Measurements from ENCODE around the gene PCDH12. TPM values are rescaled to one million over a fixed set of nuclear protein-coding genes. Genes with fewer than 3 reads are reported as not detected.

PCDH12 gene
- total RNA-seq (2021; fragmentation: NEBNext Ultra II Directional; extraction: Animal tissue kit (Norgen Biotek cat#: 25700)) = 0.17 and 0.21 TPM in 2 replicates
- 0.05 and 0.06 TPM in 2 replicates for polyA plus RNA-seq (2011; rRNA removed)
- 0.05 TPM for polyA plus RNA-seq (2011; cell fraction: cytosol; rRNA removed)
- 0.26 TPM for polyA plus RNA-seq (2011; cell fraction: nucleus; rRNA removed)
- polyA plus RNA-seq (2012, experiment 1 of 2) = 0.31 to 0.47 TPM (median 0.35 TPM) in 4 replicates
- polyA plus RNA-seq (2012, experiment 2 of 2) = 0.09 TPM
- polyA plus RNA-seq (2013, experiment 1 of 2) = 0.14 TPM
- polyA plus RNA-seq (2013, experiment 2 of 2) = 0.26 TPM
- polyA minus RNA-seq (2011; rRNA and poly(A)+ RNA removed) = 0.06 and 0.49 TPM in 2 replicates
- polyA minus RNA-seq (2011; cell fraction: cytosol; rRNA and poly(A)+ RNA removed) = not detected
- polyA minus RNA-seq (2011; cell fraction: nucleus; rRNA and poly(A)+ RNA removed) = 0.10 TPM
- long read RNA-seq, experiment 1 = 0 reads
- long read RNA-seq, experiment 2 = 0 reads

DNA sequence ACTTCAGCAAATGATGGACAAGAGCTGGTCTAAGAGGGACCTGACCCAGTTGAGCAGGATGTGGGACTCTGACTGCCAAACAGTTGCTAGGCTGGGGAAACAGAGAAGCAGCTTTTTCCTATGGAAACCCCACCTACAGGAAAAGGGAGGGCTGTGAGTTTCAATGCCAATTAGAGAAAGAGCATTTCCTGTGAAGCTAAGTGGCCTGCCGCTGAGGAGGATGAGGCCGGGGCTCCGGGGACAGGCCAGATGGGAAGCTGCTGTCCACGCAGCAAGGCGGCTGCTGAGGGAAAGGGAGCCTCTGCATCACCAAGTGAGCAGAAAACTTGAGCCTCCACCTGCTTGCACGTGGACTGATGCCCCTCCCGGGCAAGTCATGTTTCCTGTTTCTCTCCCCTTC, at the start of gene PCDH12:
TSS of gene PCDH12 (minus strand) at position 90 of the 400 bp plus-strand sequence. CDS start 351 bp downstream, outside the sequence.
- WGBS, 2 experiments (ENCODE audit: extremely low coverage in 1 of 2, insufficient coverage in 1 of 2, insufficient read length in 1 of 2, insufficient replicate concordance in 2 of 2, low coverage in 1 of 2, low lambda C conversion rate in 2 of 2, missing lambda C conversion rate in 1 of 2) = 83% methylated on average over 7 of the region's 7 CpGs; no CpG with 5 or more reads in 1 of the 2 experiments
- CTCF ChIA-PET (ENCODE audit: partially characterized antibody) = interaction anchor here (0.7 to 13.3 kb wide), 20 partner anchors 11 to 366 kb away, joined by 3 to 324 read pairs (median 4); partner anchors contain the start of genes PCDH1 and RNF14
- TF ChIP-seq TAF1 (IDR thresholded peaks at IDR 0.05; ENCODE audit: low read depth, low read length) = no peak
- no peak for TF ChIP-seq POU5F1 (IDR thresholded peaks at IDR 0.05; ENCODE audit: low read depth, low read length)
- TF ChIP-seq RFX5 (IDR thresholded peaks at IDR 0.05; ENCODE audit: borderline replicate concordance, low read depth, low read length) = no peak
- TF ChIP-seq, protein P1, sequence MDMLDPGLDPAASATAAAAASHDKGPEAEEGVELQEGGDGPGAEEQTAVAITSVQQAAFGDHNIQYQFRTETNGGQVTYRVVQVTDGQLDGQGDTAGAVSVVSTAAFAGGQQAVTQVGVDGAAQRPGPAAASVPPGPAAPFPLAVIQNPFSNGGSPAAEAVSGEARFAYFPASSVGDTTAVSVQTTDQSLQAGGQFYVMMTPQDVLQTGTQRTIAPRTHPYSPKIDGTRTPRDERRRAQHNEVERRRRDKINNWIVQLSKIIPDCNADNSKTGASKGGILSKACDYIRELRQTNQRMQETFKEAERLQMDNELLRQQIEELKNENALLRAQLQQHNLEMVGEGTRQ (IDR thresholded peaks at IDR 0.05; ENCODE audit: low read length) = no peak
- no peak for TF ChIP-seq SIRT6 (IDR thresholded peaks at IDR 0.05; ENCODE audit: low read length)
- TF ChIP-seq JUN (IDR thresholded peaks at IDR 0.05; ENCODE audit: low read depth, low read length) = no peak
- no peak for TF ChIP-seq GTF2F1 (IDR thresholded peaks at IDR 0.05; ENCODE audit: borderline replicate concordance, low read depth, low read length)
- TF ChIP-seq RXRA (IDR thresholded peaks at IDR 0.05; ENCODE audit: insufficient read depth, low read depth, low read length) = no peak
- no peak for TF ChIP-seq RAD21 (IDR thresholded peaks at IDR 0.05 in 1 of 2, conservative IDR thresholded peaks at IDR 0.05 in 1 of 2; ENCODE audit: low read depth in 2 of 2, low read length in 2 of 2)
- TF ChIP-seq FOSL1 (IDR thresholded peaks at IDR 0.05; ENCODE audit: insufficient read depth, low read depth, low read length) = no peak
- TF ChIP-seq CREB1 (IDR thresholded peaks at IDR 0.05) = no peak

More for the DNA sequence above, at the start of gene PCDH12:
- no peak within 1 kb of the TSS for H4K5ac ChIP-seq (ENCODE audit: insufficient read length, low read depth, low read length)
- FAIRE-seq (no peak), DNase-seq (ENCODE audit: low read depth in 1 of 2, low spot score in 2 of 2) (no peak)
- no peak within 1 kb of the TSS for H3K4ac ChIP-seq (replicated peaks; ENCODE audit: insufficient read length, low read depth, low read length)
- H4K91ac ChIP-seq (replicated peaks; ENCODE audit: insufficient read length, low read length) = no peak within 1 kb of the TSS
- no peak within 1 kb of the TSS for H3K23ac ChIP-seq (ENCODE audit: insufficient read length)
- no peak within 1 kb of the TSS for H2BK120ac ChIP-seq (replicated peaks; ENCODE audit: low read depth, low read length)
- H3K79me1 ChIP-seq (ENCODE audit: low read depth, low read length) = no peaks in the 10 kb centered on the region
- H2BK15ac ChIP-seq (ENCODE audit: low read length) = peak within 1 kb of the TSS; percentile 35
- no peak within 1 kb of the TSS; the same call in 1 of the 2 replicates for H4K8ac ChIP-seq (ENCODE audit: extremely low read depth, insufficient read depth, low read length)
- no peak within 1 kb of the TSS for H3K18ac ChIP-seq (ENCODE audit: extremely low read depth, low read length)
- no peaks in the 10 kb centered on the region for H4K20me1 ChIP-seq (replicated peaks in 1 of 2; ENCODE audit: control insufficient read depth in 1 of 2, insufficient read depth in 2 of 2, low read length in 2 of 2)
- H2BK12ac ChIP-seq (ENCODE audit: low read depth, low read length) = peak within 1 kb of the TSS; percentile 94; the same call in 1 of the 2 replicates
- no peaks in the 10 kb centered on the region for H3K9me3 ChIP-seq (ENCODE audit: insufficient read depth in 2 of 2, low read depth in 1 of 2, low read length in 1 of 2)
- H3K4me2 ChIP-seq (ENCODE audit: insufficient read depth in 1 of 2, low read depth in 2 of 2, low read length in 2 of 2) = no peak within 1 kb of the TSS
- no peaks in the 10 kb centered on the region for H3K36me3 ChIP-seq (ENCODE audit: control insufficient read depth in 2 of 4, insufficient read depth in 4 of 4, low read length in 3 of 4)
- no peak within 1 kb of the TSS for H3K4me3 ChIP-seq (ENCODE audit: extremely low read depth in 1 of 4, insufficient read depth in 2 of 4, low read depth in 3 of 4, low read length in 4 of 4)
- no peak within 1 kb of the TSS for H3K14ac ChIP-seq (ENCODE audit: insufficient read length)
- no peaks in the 10 kb centered on the region; a peak in 1 of 7 replicates for H3K27me3 ChIP-seq (replicated peaks in 1 of 4; ENCODE audit: control insufficient read depth in 3 of 4, extremely low read depth in 1 of 4, insufficient read depth in 3 of 4, low read length in 3 of 4)
- no peak within 1 kb of the TSS for H2BK5ac ChIP-seq (ENCODE audit: low read depth, low read length)
- no peak within 1 kb of the TSS for H3K9ac ChIP-seq (replicated peaks in 1 of 4; ENCODE audit: extremely low read depth in 1 of 4, low read depth in 3 of 4, low read length in 3 of 4)
- 0 out of 2 replicates have a peak within 1 kb of the TSS, but pooled peaks have one; percentile 10 for H2BK20ac ChIP-seq (ENCODE audit: low read length)
- H3K23me2 ChIP-seq (ENCODE audit: low read depth, low read length) = no peaks in the 10 kb centered on the region
- H2AFZ ChIP-seq (ENCODE audit: low read length) = no peak within 1 kb of the TSS
- no peak within 1 kb of the TSS; the same call in 1 of the 2 replicates for H2AK5ac ChIP-seq (ENCODE audit: low read depth, low read length)
- no peak within 1 kb of the TSS for H3K27ac ChIP-seq (ENCODE audit: low read depth, low read length)
- H3K4me1 ChIP-seq (replicated peaks in 1 of 4; ENCODE audit: control insufficient read depth in 3 of 4, insufficient read depth in 4 of 4, low read length in 3 of 4) = peaks cover 2 to 9% (median 9%) of the 10 kb centered on the region in 4 experiments; a peak in 6 of 7 replicates
- POLR2A ChIA-PET (ENCODE audit: partially characterized antibody) = interaction anchor here (0.6 to 9.2 kb wide), 4 partner anchors 14 to 61 kb away, joined by 3 to 121 read pairs (median 4); partner anchors contain the start of gene DELE1
- H3K56ac ChIP-seq (replicated peaks; ENCODE audit: insufficient read length, low read depth, low read length) = no peak within 1 kb of the TSS
- H3K79me2 ChIP-seq (ENCODE audit: control insufficient read depth in 1 of 2, insufficient read depth in 2 of 2, low read length in 2 of 2) = no peaks in the 10 kb centered on the region
